Ovary (tissue), 3 donors: ENCODE measurements around the gene LVRN.

Source experiments
- EP300 ChIP-seq: sonication (generic); formaldehyde crosslinking; IDR thresholded peaks from one replicate; pipeline ENCODE4 v1.6.1; 2017; ENCODE audit warnings: antibody characterized with exemption
- POLR2A ChIP-seq: fragments of 450-650 bp; IDR thresholded peaks from one replicate; pipeline ENCODE4 v1.6.1; 2017; ENCODE audit warnings: antibody characterized with exemption, mild to moderate bottlenecking, moderate library complexity
- TF ChIP-seq, protein P1 (sequence below), 3 donors: fragments of 450-650 bp in 2 of 3; fragments of 200-600 bp in 1 of 3; IDR thresholded peaks; one replicate each; pipeline versions ENCODE4 v1.5.1 to v1.8.0; 2016 to 2022; ENCODE audit warnings: antibody characterized with exemption in 3 of 3, mild to moderate bottlenecking in 1 of 3
- donor health status: DM: no; HTN: no; CAD: no.

GRCh38 chr5:116045821-116046220 lies 83.5 kb downstream of the LVRN start:
- TF ChIP-seq POLR2A (no peak), EP300 (no peak)
- TF ChIP-seq, protein P1, sequence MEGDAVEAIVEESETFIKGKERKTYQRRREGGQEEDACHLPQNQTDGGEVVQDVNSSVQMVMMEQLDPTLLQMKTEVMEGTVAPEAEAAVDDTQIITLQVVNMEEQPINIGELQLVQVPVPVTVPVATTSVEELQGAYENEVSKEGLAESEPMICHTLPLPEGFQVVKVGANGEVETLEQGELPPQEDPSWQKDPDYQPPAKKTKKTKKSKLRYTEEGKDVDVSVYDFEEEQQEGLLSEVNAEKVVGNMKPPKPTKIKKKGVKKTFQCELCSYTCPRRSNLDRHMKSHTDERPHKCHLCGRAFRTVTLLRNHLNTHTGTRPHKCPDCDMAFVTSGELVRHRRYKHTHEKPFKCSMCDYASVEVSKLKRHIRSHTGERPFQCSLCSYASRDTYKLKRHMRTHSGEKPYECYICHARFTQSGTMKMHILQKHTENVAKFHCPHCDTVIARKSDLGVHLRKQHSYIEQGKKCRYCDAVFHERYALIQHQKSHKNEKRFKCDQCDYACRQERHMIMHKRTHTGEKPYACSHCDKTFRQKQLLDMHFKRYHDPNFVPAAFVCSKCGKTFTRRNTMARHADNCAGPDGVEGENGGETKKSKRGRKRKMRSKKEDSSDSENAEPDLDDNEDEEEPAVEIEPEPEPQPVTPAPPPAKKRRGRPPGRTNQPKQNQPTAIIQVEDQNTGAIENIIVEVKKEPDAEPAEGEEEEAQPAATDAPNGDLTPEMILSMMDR (IDR thresholded peaks at IDR 0.05): no peak
